GM11168 (cell line): ENCODE measurements around the gene GALNT7.

Experiments used
- in situ Hi-C: fragments of 300-500 bp; cut with MboI; formaldehyde crosslinking; loops from one replicate; pipeline ENCODE4 v1.12.0; 2022; ENCODE audit warnings: low sequenced_read_pairs; ENCODE audit not compliant: unreplicated experiment

Gene GALNT7

GRCh38 chr4:173371292-173372192 is 202.9 kb downstream of the GALNT7 start:
- in situ Hi-C loops: no loop called here
